ENCODE measurements around the gene LILRB5.

DNA sequence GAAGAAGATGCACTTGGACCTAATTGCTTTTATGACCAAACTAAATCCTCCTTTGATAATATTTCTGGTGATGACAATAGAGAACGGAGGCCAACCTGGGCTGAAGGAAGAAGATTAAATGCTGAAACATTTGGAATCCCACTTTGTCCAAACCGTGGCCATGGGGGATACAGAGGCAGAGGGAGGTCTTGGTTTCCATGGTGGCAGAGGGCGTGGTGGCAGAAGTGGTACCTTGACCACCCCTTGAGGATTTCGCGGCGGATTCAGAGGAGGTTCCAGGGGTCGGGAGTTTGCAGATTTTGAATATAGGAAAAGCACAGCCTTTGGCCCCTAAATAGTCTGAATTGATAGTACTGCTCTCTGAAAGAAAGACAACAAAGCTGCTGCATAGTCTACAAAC lies 27.0 kb downstream of the LILRB5 start:
- TF ChIP-seq, protein P1, sequence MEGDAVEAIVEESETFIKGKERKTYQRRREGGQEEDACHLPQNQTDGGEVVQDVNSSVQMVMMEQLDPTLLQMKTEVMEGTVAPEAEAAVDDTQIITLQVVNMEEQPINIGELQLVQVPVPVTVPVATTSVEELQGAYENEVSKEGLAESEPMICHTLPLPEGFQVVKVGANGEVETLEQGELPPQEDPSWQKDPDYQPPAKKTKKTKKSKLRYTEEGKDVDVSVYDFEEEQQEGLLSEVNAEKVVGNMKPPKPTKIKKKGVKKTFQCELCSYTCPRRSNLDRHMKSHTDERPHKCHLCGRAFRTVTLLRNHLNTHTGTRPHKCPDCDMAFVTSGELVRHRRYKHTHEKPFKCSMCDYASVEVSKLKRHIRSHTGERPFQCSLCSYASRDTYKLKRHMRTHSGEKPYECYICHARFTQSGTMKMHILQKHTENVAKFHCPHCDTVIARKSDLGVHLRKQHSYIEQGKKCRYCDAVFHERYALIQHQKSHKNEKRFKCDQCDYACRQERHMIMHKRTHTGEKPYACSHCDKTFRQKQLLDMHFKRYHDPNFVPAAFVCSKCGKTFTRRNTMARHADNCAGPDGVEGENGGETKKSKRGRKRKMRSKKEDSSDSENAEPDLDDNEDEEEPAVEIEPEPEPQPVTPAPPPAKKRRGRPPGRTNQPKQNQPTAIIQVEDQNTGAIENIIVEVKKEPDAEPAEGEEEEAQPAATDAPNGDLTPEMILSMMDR (IDR thresholded peaks at IDR 0.05) = no peak
- TF ChIP-seq EZH2 (IDR thresholded peaks at IDR 0.05; ENCODE audit: borderline replicate concordance, insufficient read depth, low read depth, low read length, poor library complexity, severe bottlenecking) = no peak

Measured in B cell (primary cell).